ENCODE data around the gene C1orf105. TPM values are rescaled to one million over a fixed set of nuclear protein-coding genes. Genes with fewer than 3 reads are reported as not detected.

C1orf105 gene
- total RNA-seq, 1 donor from 2014 or later = not detected

DNA sequence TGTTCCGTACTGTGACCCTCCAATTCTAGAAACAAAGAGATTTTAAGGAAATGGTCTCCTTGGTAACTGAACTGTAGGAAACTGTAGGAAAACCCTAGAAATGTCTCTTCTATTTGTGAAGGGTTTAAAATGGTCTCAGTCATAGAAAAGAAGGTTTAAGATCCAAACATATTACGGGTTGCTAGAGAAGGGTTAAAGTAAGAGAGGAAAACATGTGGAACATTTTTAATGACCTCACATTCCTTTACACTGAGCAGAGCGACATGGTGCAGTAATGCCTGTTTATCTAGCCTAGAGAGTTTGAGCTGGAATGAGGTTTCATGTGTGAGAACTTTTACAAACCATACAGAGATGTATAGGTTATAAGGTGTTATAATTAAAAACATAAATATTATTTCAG, 36.9 kb upstream of the C1orf105 start:
- Mint-ChIP-seq H3K27me3 (no peaks in the 10 kb centered on the region), H3K36me3 (ENCODE audit: insufficient read depth) (peaks cover 2% of the 10 kb centered on the region), H3K4me3 (ENCODE audit: low read depth) (no peak overlapping the region), H3K4me1 (ENCODE audit: low read depth) (peaks cover 19% of the 10 kb centered on the region), H3K9me3 (ENCODE audit: low read depth) (peaks cover 6% of the 10 kb centered on the region), H3K27ac (peak overlapping the region; percentile 36)
- TF ChIP-seq CTCF (IDR thresholded peaks at IDR 0.05; ENCODE audit: unreplicated experiment) = no peak
- DNase-seq (ENCODE audit: low spot score, unreplicated experiment) = no peak

DNA sequence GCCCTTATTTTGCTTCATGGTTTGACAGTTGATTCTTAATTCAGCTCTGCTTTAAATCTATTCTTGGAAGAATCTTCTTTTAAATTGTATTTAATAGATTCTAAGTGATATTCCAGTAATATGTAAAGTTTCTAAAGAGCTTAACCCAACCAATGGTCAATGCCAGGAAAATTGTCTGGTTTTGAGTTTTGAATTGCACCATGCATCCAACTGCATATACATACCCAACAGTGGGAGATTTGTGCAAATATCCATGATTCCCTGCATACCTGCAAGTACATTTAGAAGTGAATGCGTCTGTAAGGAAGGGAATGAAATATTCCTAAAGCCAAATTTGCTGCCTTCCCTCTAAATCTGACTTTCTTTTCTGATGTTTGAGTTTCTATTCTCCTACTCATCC, 35.8 kb upstream of the C1orf105 start:
- peaks cover 3% of the 10 kb centered on the region for H3K36me3 Mint-ChIP-seq (ENCODE audit: insufficient read depth)
- no peak for DNase-seq (ENCODE audit: low spot score, unreplicated experiment)
- TF ChIP-seq CTCF (IDR thresholded peaks at IDR 0.05; ENCODE audit: unreplicated experiment) = no peak
- peaks cover 19% of the 10 kb centered on the region for H3K4me1 Mint-ChIP-seq (ENCODE audit: low read depth)
- no peaks in the 10 kb centered on the region for H3K9me3 Mint-ChIP-seq (ENCODE audit: low read depth)
- H3K4me3 Mint-ChIP-seq (ENCODE audit: low read depth) = no peak overlapping the region
- H3K27me3 Mint-ChIP-seq = no peaks in the 10 kb centered on the region
- H3K27ac Mint-ChIP-seq = no peak overlapping the region

- peaks cover 21% of the 10 kb centered on the region for H3K4me1 Mint-ChIP-seq (ENCODE audit: low read depth)
- no peaks in the 10 kb centered on the region for H3K9me3 Mint-ChIP-seq (ENCODE audit: low read depth)
- no peak overlapping the region for H3K4me3 Mint-ChIP-seq (ENCODE audit: low read depth)
- peaks cover 3% of the 10 kb centered on the region for H3K36me3 Mint-ChIP-seq (ENCODE audit: insufficient read depth)
- TF ChIP-seq CTCF (IDR thresholded peaks at IDR 0.05; ENCODE audit: unreplicated experiment) = no peak
- no peak for DNase-seq (ENCODE audit: low spot score, unreplicated experiment)
- no peaks in the 10 kb centered on the region for H3K27me3 Mint-ChIP-seq
- no peak overlapping the region for H3K27ac Mint-ChIP-seq
Observed at GRCh38 chr1:172386046-172386445, 34.4 kb upstream of the C1orf105 start.

GRCh38 chr1:172388490-172388889, 32.0 kb upstream of the C1orf105 start:
- H3K27ac Mint-ChIP-seq = no peak overlapping the region
- TF ChIP-seq CTCF (IDR thresholded peaks at IDR 0.05; ENCODE audit: unreplicated experiment) = no peak
- no peak overlapping the region for H3K4me3 Mint-ChIP-seq (ENCODE audit: low read depth)
- H3K9me3 Mint-ChIP-seq (ENCODE audit: low read depth) = no peaks in the 10 kb centered on the region
- peaks cover 19% of the 10 kb centered on the region for H3K4me1 Mint-ChIP-seq (ENCODE audit: low read depth)
- DNase-seq (ENCODE audit: low spot score, unreplicated experiment) = no peak
- H3K27me3 Mint-ChIP-seq = no peaks in the 10 kb centered on the region
- peaks cover 5% of the 10 kb centered on the region for H3K36me3 Mint-ChIP-seq (ENCODE audit: insufficient read depth)

- Mint-ChIP-seq H3K4me1 (ENCODE audit: low read depth) (peaks cover 29% of the 10 kb centered on the region), H3K27me3 (no peaks in the 10 kb centered on the region), H3K36me3 (ENCODE audit: insufficient read depth) (peaks cover 5% of the 10 kb centered on the region), H3K27ac (no peak overlapping the region), H3K9me3 (ENCODE audit: low read depth) (no peaks in the 10 kb centered on the region), H3K4me3 (ENCODE audit: low read depth) (no peak overlapping the region)
- no peak for DNase-seq (ENCODE audit: low spot score, unreplicated experiment)
- TF ChIP-seq CTCF (IDR thresholded peaks at IDR 0.05; ENCODE audit: unreplicated experiment) = no peak
Observed at GRCh38 chr1:172390301-172390682, 30.2 kb upstream of the C1orf105 start.
